ENCODE results near the gene GGPS1. TPM values are rescaled to one million over a fixed set of nuclear protein-coding genes. Genes with fewer than 3 reads are reported as not detected.
"Not testable (repeated sequence)": the region's sequence is repeated elsewhere in the genome, so short reads cannot be mapped to it uniquely, and the experiment has no call there.

Gene GGPS1
- polyA plus RNA-seq: 10 to 100 TPM; 38.8 to 60.1 (median 50.5) TPM

GRCh38 chr1:235328271-235329138, at the start of gene GGPS1:
GGPS1 (plus strand) TSS chr1:235328570; CDS start chr1:235335265, 6,695 bp downstream.
- H3K27me3 Mint-ChIP-seq (ENCODE audit: low read depth in 3 of 3): peaks cover 7 to 12% (median 10%) of the 10 kb centered on the region in 3 donors
- peaks cover 32% of the 10 kb centered on the region in 2 donors for H3K4me1 Mint-ChIP-seq

GRCh38 chr1:235278915-235279292, 49.5 kb upstream of the GGPS1 start:
- H3K36me3 Mint-ChIP-seq: no peaks in the 10 kb centered on the region
- H3K27me3 Mint-ChIP-seq (ENCODE audit: low read depth in 3 of 3): peaks cover 0 to 2% (median 1%) of the 10 kb centered on the region in 3 donors
- no peaks in the 10 kb centered on the region for H3K9me3 Mint-ChIP-seq
- DNase-seq: no peak
- H3K4me3 Mint-ChIP-seq: no peak overlapping the region
- no peak overlapping the region for H3K27ac Mint-ChIP-seq
- peaks cover 63 to 86% of the 10 kb centered on the region in 2 donors for H3K4me1 Mint-ChIP-seq

More at GRCh38 chr1:235328271-235329138, at the start of gene GGPS1:
- Mint-ChIP-seq H3K27ac (peak within 1 kb of the TSS in 1 of 6 donors; percentile 89), H3K4me3 (no peak within 1 kb of the TSS), H3K9me3 (no peaks in the 10 kb centered on the region), H3K36me3 (peaks cover 0 to 3% (median 0%) of the 10 kb centered on the region in 3 donors)
- DNase-seq: peak; percentile 96 to 98 (median 97)

GRCh38 chr1:235279694-235280093, 48.7 kb upstream of the GGPS1 start:
- Mint-ChIP-seq H3K36me3 (no peaks in the 10 kb centered on the region), H3K4me1 (peaks cover 65 to 88% of the 10 kb centered on the region in 2 donors), H3K9me3 (no peaks in the 10 kb centered on the region), H3K4me3 (no peak overlapping the region), H3K27me3 (ENCODE audit: low read depth in 3 of 3) (peaks cover 0 to 2% (median 1%) of the 10 kb centered on the region in 3 donors), H3K27ac (peak overlapping the region in 1 of 6 donors; percentile 48)
- no peak for DNase-seq

- no peaks in the 10 kb centered on the region for H3K9me3 Mint-ChIP-seq
- H3K4me3 Mint-ChIP-seq: no peak overlapping the region
- DNase-seq: no peak
- no peaks in the 10 kb centered on the region for H3K36me3 Mint-ChIP-seq
- H3K27me3 Mint-ChIP-seq (ENCODE audit: low read depth in 3 of 3): peaks cover 0 to 2% (median 1%) of the 10 kb centered on the region in 3 donors
- no peak overlapping the region for H3K27ac Mint-ChIP-seq
- peaks cover 65 to 88% of the 10 kb centered on the region in 2 donors for H3K4me1 Mint-ChIP-seq
Measured at GRCh38 chr1:235280467-235280866, 47.9 kb upstream of the GGPS1 start.

GRCh38 chr1:235283636-235284035, 44.7 kb upstream of the GGPS1 start:
- DNase-seq; H3K36me3 Mint-ChIP-seq; H3K9me3 Mint-ChIP-seq; H3K27me3 Mint-ChIP-seq (ENCODE audit: low read depth in 3 of 3); H3K4me3 Mint-ChIP-seq; H3K27ac Mint-ChIP-seq: not testable (repeated sequence)
- H3K4me1 Mint-ChIP-seq: peaks cover 67 to 88% of the 10 kb centered on the region in 2 donors

- H3K4me3 Mint-ChIP-seq: no peak overlapping the region
- peak overlapping the region in 1 of 6 donors; percentile 14 for H3K27ac Mint-ChIP-seq
- H3K27me3 Mint-ChIP-seq (ENCODE audit: low read depth in 3 of 3): peaks cover 0 to 2% (median 0%) of the 10 kb centered on the region in 3 donors
- peaks cover 62 to 88% of the 10 kb centered on the region in 2 donors for H3K4me1 Mint-ChIP-seq
- H3K9me3 Mint-ChIP-seq: no peaks in the 10 kb centered on the region
- no peak for DNase-seq
- H3K36me3 Mint-ChIP-seq: no peaks in the 10 kb centered on the region
Measured at GRCh38 chr1:235284231-235284769, 44.1 kb upstream of the GGPS1 start.

- no peak for DNase-seq
Measured at GRCh38 chr1:235286667-235287066, 41.7 kb upstream of the GGPS1 start.

GRCh38 chr1:235287208-235287882, 41.0 kb upstream of the GGPS1 start:
- H3K27me3 Mint-ChIP-seq (ENCODE audit: low read depth in 3 of 3): peaks cover 0 to 2% (median 0%) of the 10 kb centered on the region in 3 donors
- peak overlapping the region; percentile 11 to 76 (median 58) for H3K27ac Mint-ChIP-seq
- H3K4me1 Mint-ChIP-seq: peaks cover 65 to 87% of the 10 kb centered on the region in 2 donors
- no peaks in the 10 kb centered on the region for H3K9me3 Mint-ChIP-seq
- no peak for DNase-seq
- H3K4me3 Mint-ChIP-seq: peak overlapping the region in 4 of 5 donors; percentile 19 to 46 (median 30)
- no peaks in the 10 kb centered on the region for H3K36me3 Mint-ChIP-seq

More at GRCh38 chr1:235286667-235287066, 41.7 kb upstream of the GGPS1 start:
- Mint-ChIP-seq H3K9me3 (no peaks in the 10 kb centered on the region), H3K27ac (peak overlapping the region; percentile 27 to 76 (median 54)), H3K4me1 (peaks cover 64 to 87% of the 10 kb centered on the region in 2 donors), H3K36me3 (no peaks in the 10 kb centered on the region), H3K4me3 (peak overlapping the region; percentile 4 to 28 (median 13)), H3K27me3 (ENCODE audit: low read depth in 3 of 3) (peaks cover 0 to 2% (median 0%) of the 10 kb centered on the region in 3 donors)

GRCh38 chr1:235289859-235290739, 38.3 kb upstream of the GGPS1 start:
- Mint-ChIP-seq H3K4me1 (peaks cover 67 to 86% of the 10 kb centered on the region in 2 donors), H3K36me3 (no peaks in the 10 kb centered on the region), H3K4me3 (peak overlapping the region in 4 of 5 donors; percentile 1 to 46 (median 22)), H3K27ac (peak overlapping the region in 3 of 6 donors; percentile 23 to 75 (median 53)), H3K9me3 (no peaks in the 10 kb centered on the region), H3K27me3 (ENCODE audit: low read depth in 3 of 3) (peaks cover 0 to 2% (median 0%) of the 10 kb centered on the region in 3 donors)
- no peak for DNase-seq

- H3K27me3 Mint-ChIP-seq (ENCODE audit: low read depth in 3 of 3): peaks cover 3 to 4% (median 3%) of the 10 kb centered on the region in 3 donors
- H3K27ac Mint-ChIP-seq: peak overlapping the region in 1 of 6 donors; percentile 23
- peaks cover 62 to 83% of the 10 kb centered on the region in 2 donors for H3K4me1 Mint-ChIP-seq
- DNase-seq: no peak
- peaks cover 0 to 3% (median 0%) of the 10 kb centered on the region in 6 donors for H3K9me3 Mint-ChIP-seq
- no peaks in the 10 kb centered on the region for H3K36me3 Mint-ChIP-seq
- H3K4me3 Mint-ChIP-seq: no peak overlapping the region
Measured at GRCh38 chr1:235290740-235291502, 37.4 kb upstream of the GGPS1 start.

- H3K27ac Mint-ChIP-seq: peak overlapping the region in 5 of 6 donors; percentile 4 to 53 (median 36)
- no peaks in the 10 kb centered on the region for H3K36me3 Mint-ChIP-seq
- DNase-seq: no peak
- peaks cover 3 to 4% (median 3%) of the 10 kb centered on the region in 3 donors for H3K27me3 Mint-ChIP-seq (ENCODE audit: low read depth in 3 of 3)
- H3K4me3 Mint-ChIP-seq: peak overlapping the region in 1 of 5 donors; percentile 29
- H3K4me1 Mint-ChIP-seq: peaks cover 59 to 80% of the 10 kb centered on the region in 2 donors
- peaks cover 0 to 3% (median 0%) of the 10 kb centered on the region in 6 donors for H3K9me3 Mint-ChIP-seq
Measured at GRCh38 chr1:235291599-235292091, 36.7 kb upstream of the GGPS1 start.

- peaks cover 3 to 9% (median 4%) of the 10 kb centered on the region in 3 donors for H3K27me3 Mint-ChIP-seq (ENCODE audit: low read depth in 3 of 3)
- H3K36me3 Mint-ChIP-seq: no peaks in the 10 kb centered on the region
- peaks cover 60 to 80% of the 10 kb centered on the region in 2 donors for H3K4me1 Mint-ChIP-seq
- H3K9me3 Mint-ChIP-seq: peaks cover 0 to 3% (median 0%) of the 10 kb centered on the region in 6 donors
- DNase-seq: no peak
- H3K4me3 Mint-ChIP-seq: peak overlapping the region in 1 of 5 donors; percentile 30
- H3K27ac Mint-ChIP-seq: peak overlapping the region; percentile 17 to 75 (median 52)
Measured at GRCh38 chr1:235292790-235293189, 35.6 kb upstream of the GGPS1 start.
